Anterior cingulate cortex (tissue), 58 donors: Measurements from ENCODE around the gene THBS1.

Source experiments
- DNase-seq, 58 donors: peaks; one replicate each; lab custom pipeline; 2025; lab: John Stamatoyannopoulos, UW

The THBS1 gene

GRCh38 chr15:39598958-39599845 is 18.3 kb downstream of the THBS1 start:
- DNase-seq = no peak

- DNase-seq = no peak
Measured at GRCh38 chr15:39599871-39600270, 19.0 kb downstream of the THBS1 start.

- no peak for DNase-seq
Measured at GRCh38 chr15:39602143-39602542, 21.3 kb downstream of the THBS1 start.

- DNase-seq = no peak
Measured at GRCh38 chr15:39605146-39605545, 24.3 kb downstream of the THBS1 start.

- DNase-seq = no peak
Measured at GRCh38 chr15:39608185-39609139, 27.6 kb downstream of the THBS1 start.

GRCh38 chr15:39609166-39609916 is 28.5 kb downstream of the THBS1 start:
- no peak for DNase-seq

GRCh38 chr15:39610665-39611064 is 29.8 kb downstream of the THBS1 start:
- DNase-seq = no peak

GRCh38 chr15:39613271-39613670 is 32.4 kb downstream of the THBS1 start:
- no peak for DNase-seq

- no peak for DNase-seq
Measured at GRCh38 chr15:39613861-39614260, 33.0 kb downstream of the THBS1 start.

GRCh38 chr15:39616731-39617455 is 36.0 kb downstream of the THBS1 start:
- DNase-seq = no peak

- DNase-seq = no peak
Measured at GRCh38 chr15:39618063-39618823, 37.4 kb downstream of the THBS1 start.

GRCh38 chr15:39621210-39621609 is 40.3 kb downstream of the THBS1 start:
- DNase-seq = no peak

GRCh38 chr15:39621976-39622375 is 41.1 kb downstream of the THBS1 start:
- no peak for DNase-seq

GRCh38 chr15:39622660-39623516 is 42.0 kb downstream of the THBS1 start:
- no peak for DNase-seq

GRCh38 chr15:39623529-39623931 is 42.7 kb downstream of the THBS1 start:
- DNase-seq = no peak

- no peak for DNase-seq
Measured at GRCh38 chr15:39624806-39625205, 43.9 kb downstream of the THBS1 start.

GRCh38 chr15:39625451-39625850 is 44.6 kb downstream of the THBS1 start:
- DNase-seq = no peak

GRCh38 chr15:39625856-39626255 is 45.0 kb downstream of the THBS1 start:
- DNase-seq = no peak
